Measurements from ENCODE around the gene SCP2.

SCP2 gene

DNA sequence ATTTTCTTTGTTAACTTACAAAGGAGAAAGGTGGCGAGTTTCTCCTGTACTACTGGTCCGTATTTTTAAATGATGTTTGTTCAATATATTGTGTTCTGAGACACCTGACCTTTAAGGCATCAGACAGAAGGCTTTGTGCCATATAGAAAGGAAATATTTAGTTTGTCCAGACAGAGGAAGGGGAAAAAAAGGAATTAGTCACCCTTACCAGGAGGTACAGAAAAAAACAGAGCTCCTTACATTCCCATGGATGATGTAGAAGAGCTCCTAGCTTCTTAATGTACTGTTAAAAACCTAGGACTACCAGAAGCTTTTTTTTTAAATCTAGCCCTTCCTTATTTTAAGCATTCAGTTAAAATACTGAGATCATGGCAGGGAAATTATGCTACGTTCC lies 122.5 kb downstream of the SCP2 start:
- TF ChIP-seq GATA1 (IDR thresholded peaks at IDR 0.05; ENCODE audit: low read depth, low read length) (no peak), POLR2A (IDR thresholded peaks at IDR 0.05; ENCODE audit: low read length) (no peak)
- DNase-seq, result no peak

DNA sequence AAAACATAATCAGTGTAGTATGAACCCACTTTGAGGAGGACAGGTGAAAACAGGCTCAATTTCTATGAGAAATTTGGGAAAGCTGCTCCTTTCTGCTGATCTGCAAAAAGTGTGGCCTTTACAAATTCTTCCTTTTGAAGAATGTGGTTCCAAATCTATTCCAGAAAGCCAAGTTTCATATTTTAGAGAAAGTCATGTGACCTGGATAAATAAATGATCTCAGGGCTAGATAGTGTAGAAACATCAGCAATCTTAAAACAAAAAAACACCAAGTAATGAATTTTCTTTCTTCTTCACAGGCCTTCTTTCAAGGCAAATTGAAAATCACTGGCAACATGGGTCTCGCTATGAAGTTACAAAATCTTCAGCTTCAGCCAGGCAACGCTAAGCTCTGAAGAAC lies 123.2 kb downstream of the SCP2 start:
- DNase-seq, result no peak
- TF ChIP-seq POLR2A (IDR thresholded peaks at IDR 0.05; ENCODE audit: low read length), result no peak

DNA sequence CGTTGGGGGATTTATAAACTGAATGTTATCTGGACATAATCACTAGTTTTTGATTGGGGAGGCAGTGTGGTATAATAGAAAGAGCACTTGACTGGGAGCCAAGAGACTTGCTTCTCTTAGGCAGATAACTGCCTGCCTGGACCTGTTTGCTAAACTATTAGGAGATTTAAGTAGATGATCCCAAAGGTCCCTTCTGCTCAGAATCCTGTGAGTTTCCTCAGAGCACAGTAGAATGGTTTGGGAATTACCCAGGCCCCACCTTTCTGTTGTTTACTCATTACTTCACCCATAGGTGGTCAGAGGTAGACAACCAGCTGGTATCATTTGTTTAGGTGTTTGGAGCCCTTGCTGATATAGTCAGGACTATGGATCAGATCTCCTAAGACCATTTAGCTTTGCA lies 124.6 kb downstream of the SCP2 start:
- DNase-seq, result no peak
- no peak for TF ChIP-seq POLR2A (IDR thresholded peaks at IDR 0.05; ENCODE audit: low read length)
- no peak for TF ChIP-seq GATA1 (IDR thresholded peaks at IDR 0.05; ENCODE audit: low read depth, low read length)

DNA sequence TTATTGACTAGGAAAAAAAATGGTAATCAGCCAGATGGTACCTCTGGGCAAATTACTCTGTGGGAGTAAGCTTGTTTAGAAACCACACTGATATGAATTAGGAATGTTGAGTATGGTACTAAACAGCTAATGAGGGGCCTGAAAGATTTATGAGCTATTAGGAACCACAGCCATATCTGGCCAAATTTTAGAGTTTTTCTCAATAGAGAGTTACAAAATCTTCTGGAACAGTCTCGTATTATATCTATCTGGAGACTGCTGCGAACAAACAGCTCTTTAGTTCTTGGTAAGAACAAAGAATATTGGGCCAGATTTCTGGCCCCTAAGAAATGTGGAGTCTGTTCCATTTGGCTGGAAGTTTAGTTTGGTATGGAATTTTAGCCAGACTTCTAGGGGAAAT lies 130.1 kb downstream of the SCP2 start:
- TF ChIP-seq GATA1 (IDR thresholded peaks at IDR 0.05; ENCODE audit: low read depth, low read length), result no peak
- no peak for TF ChIP-seq POLR2A (IDR thresholded peaks at IDR 0.05; ENCODE audit: low read length)
- no peak for DNase-seq

DNA sequence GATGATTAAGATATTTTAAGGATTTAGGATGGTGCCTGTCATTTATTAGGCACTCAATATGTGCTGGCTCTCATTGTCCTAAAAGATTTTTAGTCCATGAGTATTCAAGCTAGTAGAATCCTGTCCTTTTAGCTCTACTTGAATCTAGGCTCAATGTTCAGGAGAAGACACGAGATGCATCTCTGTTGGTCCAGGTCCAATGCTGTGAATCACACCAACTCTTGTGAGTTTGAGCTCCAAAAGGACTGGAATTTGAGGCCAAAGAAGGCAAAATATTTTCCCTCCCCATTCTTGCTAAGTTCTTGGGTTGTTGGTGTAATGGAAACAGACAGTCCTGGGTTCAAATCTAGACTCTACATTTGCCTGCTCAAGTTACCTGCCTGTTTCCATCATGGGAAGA lies 133.5 kb downstream of the SCP2 start:
- no peak for DNase-seq

DNA sequence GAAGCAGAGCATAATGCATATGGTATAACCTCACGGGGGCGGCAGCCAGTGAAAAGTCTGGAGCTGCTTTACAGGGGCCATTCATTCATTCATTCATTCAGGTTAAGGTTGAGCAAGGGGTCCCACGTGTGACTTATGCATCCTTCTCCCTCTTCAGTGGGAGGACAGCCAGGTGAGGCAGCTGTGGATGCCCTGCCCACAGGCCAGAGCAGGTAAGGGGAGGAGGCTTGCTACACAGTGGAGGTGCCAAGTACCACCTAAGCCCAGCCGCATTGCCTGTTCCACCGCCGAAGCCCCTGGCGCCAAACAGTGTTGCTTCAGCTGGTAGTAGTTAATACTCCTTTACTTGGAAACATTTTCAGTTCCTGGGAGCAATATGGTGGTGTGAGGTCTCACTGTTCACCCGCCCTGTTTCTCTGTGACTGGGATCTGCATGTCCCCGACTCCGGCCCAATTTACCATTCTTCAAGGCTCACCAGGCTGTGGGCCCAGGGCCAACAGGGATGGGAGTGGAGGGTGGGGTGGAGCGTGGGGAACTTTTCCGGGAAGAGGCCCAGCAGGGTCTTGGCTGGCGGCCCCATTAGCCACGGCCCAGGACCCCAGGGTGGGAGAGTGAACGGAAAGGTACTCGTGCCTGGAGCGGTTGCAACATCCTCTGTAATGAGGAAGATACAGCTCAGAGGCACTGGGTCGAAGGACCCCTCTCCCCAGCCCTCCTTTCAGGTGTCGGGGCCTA lies 134.2 kb downstream of the SCP2 start:
- TF ChIP-seq GATA1 (IDR thresholded peaks at IDR 0.05; ENCODE audit: low read depth, low read length), result no peak
- no peak for TF ChIP-seq POLR2A (IDR thresholded peaks at IDR 0.05; ENCODE audit: low read length)
- no peak for DNase-seq

More for the DNA sequence above, 133.5 kb downstream of the SCP2 start:
- no peak for TF ChIP-seq GATA1 (IDR thresholded peaks at IDR 0.05; ENCODE audit: low read depth, low read length)
- no peak for TF ChIP-seq POLR2A (IDR thresholded peaks at IDR 0.05; ENCODE audit: low read length)

DNA sequence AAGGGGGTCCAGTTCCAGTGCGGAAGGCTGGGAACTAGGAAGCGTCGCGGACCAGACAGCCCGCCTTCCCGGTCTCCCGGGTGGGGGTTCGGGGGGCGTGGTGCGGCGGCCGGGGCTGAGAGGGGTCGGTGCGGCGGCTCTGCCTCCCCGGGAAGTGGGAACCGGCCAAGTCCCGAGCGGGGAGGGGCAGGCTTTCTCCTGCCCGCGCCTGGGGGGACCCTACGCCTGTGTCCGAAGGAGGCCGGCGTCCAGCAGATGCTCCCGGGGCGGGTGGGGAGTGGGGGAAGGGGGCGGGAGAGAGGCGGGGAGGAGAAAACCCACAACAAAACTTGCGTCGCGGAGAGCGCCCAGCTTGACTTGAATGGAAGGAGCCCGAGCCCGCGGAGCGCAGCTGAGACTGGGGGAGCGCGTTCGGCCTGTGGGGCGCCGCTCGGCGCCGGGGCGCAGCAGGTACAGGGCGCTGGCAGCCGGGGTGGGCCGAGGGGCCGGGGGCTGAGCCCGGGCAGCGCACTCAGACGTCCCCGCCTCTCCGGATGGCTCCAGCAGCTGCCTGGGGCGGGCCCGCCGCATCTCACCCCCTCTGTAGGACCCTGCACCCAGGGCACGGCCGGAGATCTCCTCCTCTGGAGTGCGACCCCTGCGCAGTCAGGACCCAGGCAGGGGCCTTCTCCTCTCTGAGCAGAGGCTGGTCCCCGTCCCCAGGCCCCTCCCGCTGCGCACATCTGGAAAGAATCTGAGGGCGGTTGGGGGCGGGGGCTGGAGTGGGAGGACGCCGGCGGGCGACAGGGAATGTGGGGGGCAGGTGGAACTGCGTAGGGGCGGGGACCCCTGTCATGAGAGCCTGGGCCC lies 135.0 kb downstream of the SCP2 start, which contains the start of gene PODN:
Gene PODN, plus strand, starts transcription at position 355 of the 849 bp plus-strand sequence. CDS start 7,643 bp downstream, outside the sequence.
- DNase-seq, result no peak
- TF ChIP-seq GATA1 (IDR thresholded peaks at IDR 0.05; ENCODE audit: low read depth, low read length) (no peak), POLR2A (IDR thresholded peaks at IDR 0.05; ENCODE audit: low read length) (no peak)

DNA sequence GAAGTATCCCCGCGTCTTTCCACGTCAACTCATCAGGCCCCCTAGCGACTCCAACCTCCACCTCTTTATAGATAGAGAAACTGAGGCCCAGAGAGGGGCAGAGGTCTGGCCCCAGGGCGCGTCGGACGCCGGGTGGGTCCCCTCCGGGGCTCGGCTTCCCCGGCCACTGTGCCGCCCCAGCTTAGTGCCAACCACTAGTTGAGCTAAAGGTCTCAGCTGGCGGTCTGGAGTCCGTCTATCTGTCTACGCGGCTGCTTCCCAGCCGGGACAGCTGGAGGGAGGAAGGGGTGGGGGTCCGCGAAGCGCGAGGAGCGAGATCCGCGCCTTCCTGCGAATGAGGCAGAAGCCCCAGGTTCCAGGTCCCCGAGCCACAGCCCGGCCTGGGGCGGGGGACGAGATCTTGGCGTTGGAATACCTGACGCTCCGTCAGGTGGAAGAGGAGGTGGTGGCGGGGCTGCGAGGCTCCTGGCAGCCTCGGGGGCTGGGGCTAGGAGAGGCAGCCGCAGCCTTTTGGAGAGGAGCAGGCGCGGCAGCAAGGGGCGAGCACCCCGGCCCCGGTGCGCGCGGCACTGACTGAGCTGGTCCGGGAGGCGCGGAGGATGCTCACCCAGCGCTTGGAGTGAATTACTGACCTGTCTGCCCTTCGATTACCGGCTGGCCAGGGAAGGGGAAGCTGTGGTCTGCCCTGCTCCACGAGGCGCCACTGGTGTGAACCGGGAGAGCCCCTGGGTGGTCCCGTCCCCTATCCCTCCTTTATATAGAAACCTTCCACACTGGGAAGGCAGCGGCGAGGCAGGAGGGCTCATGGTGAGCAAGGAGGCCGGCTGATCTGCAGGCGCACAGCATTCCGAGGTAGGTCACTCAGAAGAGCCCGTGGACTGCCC lies 135.9 kb downstream of the SCP2 start:
- DNase-seq, result no peak
- TF ChIP-seq POLR2A (IDR thresholded peaks at IDR 0.05; ENCODE audit: low read length), result no peak
- TF ChIP-seq GATA1 (IDR thresholded peaks at IDR 0.05; ENCODE audit: low read depth, low read length), result no peak

DNA sequence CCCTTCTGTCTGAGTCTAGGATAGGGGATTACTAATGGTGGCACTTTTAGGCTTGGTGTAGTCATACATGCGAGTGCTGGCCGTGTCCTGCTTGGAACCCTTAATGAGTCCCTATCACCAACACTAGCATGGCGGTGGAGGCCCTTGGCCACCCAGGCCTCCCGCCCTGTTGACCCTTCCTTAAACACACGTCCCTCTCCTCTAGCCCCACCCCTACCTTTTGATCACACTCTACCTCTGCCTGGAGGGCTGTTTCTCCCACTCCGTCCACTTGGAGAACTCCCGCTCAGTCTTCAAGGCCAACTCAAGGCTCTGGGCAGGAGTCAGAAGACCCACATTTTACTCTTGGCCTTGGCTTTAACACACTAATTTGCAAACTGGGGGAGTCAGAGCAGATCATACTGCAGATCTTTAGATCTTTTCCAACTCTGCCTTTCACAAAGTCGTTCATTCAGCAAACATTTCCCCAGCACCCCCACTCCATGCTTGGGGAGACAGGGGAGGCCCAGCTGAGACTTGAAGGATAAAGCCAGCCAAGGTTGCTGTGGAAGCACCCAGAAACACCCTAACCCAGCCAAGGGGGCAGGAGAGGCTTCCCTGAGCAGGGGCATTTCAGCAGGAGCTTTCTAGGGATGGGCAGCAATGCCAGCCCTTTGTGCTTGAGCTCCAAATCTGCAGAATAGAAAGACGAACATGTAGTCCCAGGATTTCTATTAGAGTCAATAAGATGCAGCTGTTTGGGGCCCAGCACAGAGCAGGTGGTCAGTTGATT lies 136.9 kb downstream of the SCP2 start:
- DNase-seq, result no peak
- no peak for TF ChIP-seq POLR2A (IDR thresholded peaks at IDR 0.05; ENCODE audit: low read length)
- TF ChIP-seq GATA1 (IDR thresholded peaks at IDR 0.05; ENCODE audit: low read depth, low read length), result no peak

DNA sequence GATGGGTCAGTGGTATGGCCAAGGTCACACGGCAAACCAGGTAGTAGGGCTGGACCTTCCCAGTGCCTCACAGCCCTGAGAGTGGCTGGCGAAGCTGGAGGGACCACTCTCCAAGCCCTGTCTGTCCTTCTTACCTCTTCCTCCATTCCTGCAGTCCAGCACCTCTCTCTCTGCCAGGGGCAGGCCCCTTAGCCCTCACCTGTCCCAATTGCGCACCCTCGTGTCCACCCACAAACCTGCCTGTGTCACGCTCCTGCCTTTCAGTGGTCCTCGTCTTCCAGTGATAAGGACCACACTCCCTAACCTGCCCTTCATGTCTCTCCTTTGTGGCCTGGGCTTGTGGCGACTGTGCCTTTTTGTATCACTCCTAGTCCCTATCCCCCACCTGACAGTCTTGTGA lies 138.3 kb downstream of the SCP2 start:
- no peak for TF ChIP-seq GATA1 (IDR thresholded peaks at IDR 0.05; ENCODE audit: low read depth, low read length)
- TF ChIP-seq POLR2A (IDR thresholded peaks at IDR 0.05; ENCODE audit: low read length), result no peak
- DNase-seq, result no peak

DNA sequence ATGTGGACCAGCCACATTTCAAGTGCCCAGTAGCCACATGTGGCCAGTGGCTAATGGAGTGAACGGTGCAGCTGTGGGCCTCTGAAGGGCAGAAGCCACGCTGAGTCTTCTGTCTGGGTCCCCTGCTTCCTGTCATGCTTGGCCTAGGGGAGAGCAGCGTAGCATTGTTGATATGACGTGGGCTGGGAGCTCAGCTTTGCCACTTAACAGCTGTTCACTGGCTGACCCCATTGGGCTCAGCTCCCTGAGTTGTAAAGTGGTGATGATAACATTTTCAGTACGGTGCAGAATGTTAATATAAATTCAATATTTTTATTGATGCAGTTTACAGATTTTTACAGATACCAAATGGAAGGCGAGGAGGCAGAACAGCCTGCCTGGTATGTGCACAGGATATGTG lies 139.4 kb downstream of the SCP2 start:
- TF ChIP-seq GATA1 (IDR thresholded peaks at IDR 0.05; ENCODE audit: low read depth, low read length) (no peak), POLR2A (IDR thresholded peaks at IDR 0.05; ENCODE audit: low read length) (no peak)
- no peak for DNase-seq

DNA sequence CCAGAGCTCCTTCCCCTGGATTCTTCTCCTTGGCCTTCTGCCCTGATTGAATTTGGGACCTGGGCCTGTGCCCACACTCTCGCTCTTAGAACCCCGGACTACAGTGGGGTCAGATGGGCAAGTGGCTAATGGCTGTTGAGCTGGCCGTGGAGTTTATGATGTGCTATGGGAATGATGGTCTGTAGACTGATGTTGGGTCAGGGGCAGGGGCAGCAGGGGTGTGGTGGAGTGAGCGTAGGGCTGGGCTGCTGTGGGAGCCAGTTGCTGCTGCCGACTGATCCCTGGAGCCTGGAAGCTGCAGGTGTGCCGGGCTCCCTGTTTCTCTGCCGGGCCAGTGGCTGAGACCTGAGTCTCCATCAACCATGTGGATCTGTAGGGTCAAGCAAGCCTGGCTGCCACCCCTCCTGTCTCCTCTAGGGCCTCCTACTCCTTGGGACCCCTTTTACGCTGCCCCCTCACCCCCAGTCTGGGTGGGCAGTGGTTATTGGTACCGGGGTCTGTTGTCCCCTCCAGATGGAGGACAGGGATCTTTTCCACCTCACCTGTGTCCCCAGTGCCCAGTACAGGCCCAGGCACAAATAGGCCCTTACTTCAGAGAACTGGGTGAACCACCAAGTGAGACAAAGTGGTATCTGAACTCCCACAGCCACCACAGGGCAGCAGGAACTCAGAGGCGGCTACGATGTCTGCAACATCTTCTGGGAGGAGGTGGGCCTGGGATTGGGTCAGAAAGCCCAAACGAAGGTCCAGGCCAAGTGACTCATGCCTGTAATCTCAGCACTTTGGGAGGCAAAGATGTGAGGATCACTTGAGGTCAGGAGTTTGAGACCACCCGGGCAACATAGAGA lies 140.0 kb downstream of the SCP2 start:
- DNase-seq, result no peak
- TF ChIP-seq GATA1 (IDR thresholded peaks at IDR 0.05; ENCODE audit: low read depth, low read length), result no peak
- TF ChIP-seq POLR2A (IDR thresholded peaks at IDR 0.05; ENCODE audit: low read length), result no peak
